Right cardiac atrium (tissue), 5 donors: ENCODE results near the gene ZNF516. TPM values are rescaled to one million over a fixed set of nuclear protein-coding genes. Genes with fewer than 3 reads are reported as not detected.

Source experiments
- ATAC-seq, 2 donors: fragments of 200-7000 bp; cut with Tn5 transposase; one replicate each; pipeline versions ENCODE4 v1.8.0 to v1.9.1; 2020; ENCODE audit warnings: moderate library complexity in 2 of 2, mild to moderate bottlenecking in 1 of 2
- DNase-seq, 3 donors: peaks; one replicate each; pipeline ENCODE4 v3.0.0-alpha.2; 2020
- H3K27ac ChIP-seq: one replicate; pipeline ENCODE4 v1.5.1; 2013; ENCODE audit warnings: mild to moderate bottlenecking, low read length, control low read depth, moderate library complexity
- H3K27me3 ChIP-seq: one replicate; pipeline ENCODE4 v1.6.1; 2013; ENCODE audit not compliant: control insufficient read depth, insufficient read depth
- H3K4me1 ChIP-seq: one replicate; pipeline ENCODE4 v1.6.1; 2013; ENCODE audit warnings: low read length; ENCODE audit not compliant: control insufficient read depth, insufficient read depth
- H3K4me3 ChIP-seq: one replicate; pipeline ENCODE4 v1.5.1; 2013; ENCODE audit warnings: low read length, control low read depth
- H3K9me3 ChIP-seq: one replicate; pipeline ENCODE4 v1.6.1; 2013; ENCODE audit warnings: low read length; ENCODE audit not compliant: control insufficient read depth
- WGBS: extraction: QIAGEN DNeasy Blood & Tissue Kit; methylation state at CpG from one replicate; pipeline ENCODE4 v1.1.7; 2013; 5-methylcytosine and 5-hydroxymethylcytosine counted together
- intact Hi-C, 4 donors: fragments of 100-400 bp; cut with DNase I; formaldehyde crosslinking; loops; one replicate each; pipeline versions ENCODE4 v1.11.0 to v1.14.0; 2022 to 2023
- polyA plus RNA-seq: library from polyadenylated mRNA; stranded (reverse); fragments of 200-250 nt; gene quantifications from one replicate; pipeline ENCODE4 v1.2.3, GENCODE V29; 2013
- total RNA-seq, 4 donors: library from RNA; stranded (reverse); fragmentation: NEBNext Ultra II Directional; extraction: Animal tissue kit (Norgen Biotek cat#: 25700); gene quantifications; one replicate each; pipeline ENCODE4 v1.2.1, GENCODE V29; 2021
- donor health status: healthy with polysubstance abuse.
- donor health status: DM: no; HTN: yes; CAD: no.
- donor health status: DM: no; HTN: no; CAD: no.
- donor health status: DM: no; HTN: yes; CAD: no; lungs with severe emphysema.
- donor health status: DM: yes; HTN: yes; CAD: no.

ZNF516 gene
- total and polyA plus RNA-seq, 5 donors, result 4.8 to 16.2 (median 11.2) TPM

GRCh38 chr18:76356666-76357065 is 138.4 kb downstream of the ZNF516 start:
- no peaks in the 10 kb centered on the region for H3K27me3 ChIP-seq
- no peak overlapping the region for H3K27ac ChIP-seq
- ATAC-seq, result no peak
- H3K4me3 ChIP-seq, result no peak overlapping the region
- DNase-seq, result no peak
- intact Hi-C loops, result no loop called here
- no peaks in the 10 kb centered on the region for H3K4me1 ChIP-seq
- WGBS, result 95% methylated on average over 10 of the region's 10 CpGs
- H3K9me3 ChIP-seq, result no peaks in the 10 kb centered on the region

GRCh38 chr18:76354348-76354747 is 140.7 kb downstream of the ZNF516 start:
- H3K4me3 ChIP-seq, result no peak overlapping the region
- ATAC-seq (no peak), DNase-seq (no peak)
- H3K27ac ChIP-seq, result no peak overlapping the region
- H3K27me3 ChIP-seq, result no peaks in the 10 kb centered on the region
- 11% methylated on average over 1 of the region's 1 CpG for WGBS
- intact Hi-C loops, result no loop called here
- H3K9me3 ChIP-seq, result no peaks in the 10 kb centered on the region
- no peaks in the 10 kb centered on the region for H3K4me1 ChIP-seq

GRCh38 chr18:76353500-76353899 is 141.5 kb downstream of the ZNF516 start:
- H3K27me3 ChIP-seq, result no peaks in the 10 kb centered on the region
- H3K4me3 ChIP-seq, result no peak overlapping the region
- no peak overlapping the region for H3K27ac ChIP-seq
- H3K4me1 ChIP-seq, result no peaks in the 10 kb centered on the region
- intact Hi-C loops, result no loop called here
- no peak for DNase-seq
- no peak for ATAC-seq
- no peaks in the 10 kb centered on the region for H3K9me3 ChIP-seq
- WGBS, result 80% methylated on average over 3 of the region's 3 CpGs

- no peak overlapping the region for H3K27ac ChIP-seq
- 95% methylated on average over 7 of the region's 7 CpGs for WGBS
- intact Hi-C loops, result no loop called here
- H3K4me1 ChIP-seq, result no peaks in the 10 kb centered on the region
- no peak for ATAC-seq
- no peak for DNase-seq
- H3K4me3 ChIP-seq, result no peak overlapping the region
- H3K27me3 ChIP-seq, result no peaks in the 10 kb centered on the region
- no peaks in the 10 kb centered on the region for H3K9me3 ChIP-seq
These were observed 142.0 kb downstream of the ZNF516 start for GRCh38 chr18:76353046-76353445.

- no peak overlapping the region for H3K27ac ChIP-seq
- DNase-seq (peak; percentile 52 to 85 (median 75)), ATAC-seq (peak; percentile 75 to 80)
- 55% methylated on average over 24 of the region's 24 CpGs for WGBS
- H3K4me1 ChIP-seq, result no peaks in the 10 kb centered on the region
- no peak overlapping the region for H3K4me3 ChIP-seq
- no peaks in the 10 kb centered on the region for H3K27me3 ChIP-seq
- intact Hi-C loops, result no loop called here
- no peaks in the 10 kb centered on the region for H3K9me3 ChIP-seq
These were observed 143.0 kb downstream of the ZNF516 start for GRCh38 chr18:76351961-76352581.

DNA sequence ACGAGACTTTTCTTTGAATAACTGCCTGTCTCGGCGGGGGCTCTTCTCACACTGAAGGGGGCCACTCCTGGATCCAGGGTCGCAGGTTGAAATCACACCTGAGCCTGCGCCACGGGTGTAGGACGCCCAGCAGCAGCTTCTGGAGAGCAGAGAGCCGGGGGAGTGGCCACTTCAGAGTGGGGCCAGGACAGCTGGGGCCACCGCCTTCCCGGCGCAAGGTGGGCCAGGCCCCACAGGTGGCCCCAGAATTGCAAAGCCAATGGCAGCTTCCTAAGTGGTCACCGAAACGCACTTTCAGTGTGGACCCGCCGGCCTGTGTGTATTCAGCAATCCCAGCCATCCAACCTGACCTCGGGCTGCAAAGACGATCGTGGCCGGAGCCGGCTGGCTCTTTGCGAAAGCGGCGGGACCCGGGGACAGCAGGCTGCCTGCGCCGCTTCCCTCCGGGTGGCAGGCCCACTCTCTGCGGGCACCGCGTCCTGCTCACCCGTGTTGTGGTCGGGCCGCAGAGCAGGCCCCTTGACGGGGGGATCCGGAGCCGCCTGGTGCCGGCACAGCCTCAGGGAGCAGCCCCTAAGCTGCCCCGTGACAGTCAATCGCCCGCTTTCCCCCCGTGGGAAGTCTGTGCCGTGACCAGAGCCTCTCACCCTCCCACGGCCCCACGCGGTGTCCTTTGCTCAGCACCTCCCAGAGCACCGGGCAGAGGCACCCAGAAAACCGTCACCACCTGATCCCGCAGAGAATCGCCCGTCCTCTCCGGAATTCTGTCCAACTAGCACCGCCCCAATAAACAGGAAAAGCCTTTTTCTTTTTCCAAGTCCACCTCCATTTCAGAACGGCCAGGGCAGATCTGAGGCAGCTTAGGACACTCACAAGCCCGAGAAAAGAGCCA is 144.7 kb downstream of the ZNF516 start:
- DNase-seq (no peak), ATAC-seq (no peak)
- Histone ChIP-seq H3K4me3 (no peak overlapping the region), H3K27ac (no peak overlapping the region), H3K4me1 (no peaks in the 10 kb centered on the region), H3K9me3 (no peaks in the 10 kb centered on the region), H3K27me3 (no peaks in the 10 kb centered on the region)
- intact Hi-C loops, result no loop called here
- WGBS, result 85% methylated on average over 54 of the region's 54 CpGs

GRCh38 chr18:76349067-76349715 is 145.9 kb downstream of the ZNF516 start:
- 34% methylated on average over 29 of the region's 29 CpGs for WGBS
- H3K4me1 ChIP-seq, result no peaks in the 10 kb centered on the region
- no peak overlapping the region for H3K27ac ChIP-seq
- H3K27me3 ChIP-seq, result no peaks in the 10 kb centered on the region
- ATAC-seq (peak in 1 of 2 donors; percentile 19), DNase-seq (peak in 2 of 3 donors; percentile 44 to 78)
- intact Hi-C loops, result no loop called here
- no peaks in the 10 kb centered on the region for H3K9me3 ChIP-seq
- no peak overlapping the region for H3K4me3 ChIP-seq

DNA sequence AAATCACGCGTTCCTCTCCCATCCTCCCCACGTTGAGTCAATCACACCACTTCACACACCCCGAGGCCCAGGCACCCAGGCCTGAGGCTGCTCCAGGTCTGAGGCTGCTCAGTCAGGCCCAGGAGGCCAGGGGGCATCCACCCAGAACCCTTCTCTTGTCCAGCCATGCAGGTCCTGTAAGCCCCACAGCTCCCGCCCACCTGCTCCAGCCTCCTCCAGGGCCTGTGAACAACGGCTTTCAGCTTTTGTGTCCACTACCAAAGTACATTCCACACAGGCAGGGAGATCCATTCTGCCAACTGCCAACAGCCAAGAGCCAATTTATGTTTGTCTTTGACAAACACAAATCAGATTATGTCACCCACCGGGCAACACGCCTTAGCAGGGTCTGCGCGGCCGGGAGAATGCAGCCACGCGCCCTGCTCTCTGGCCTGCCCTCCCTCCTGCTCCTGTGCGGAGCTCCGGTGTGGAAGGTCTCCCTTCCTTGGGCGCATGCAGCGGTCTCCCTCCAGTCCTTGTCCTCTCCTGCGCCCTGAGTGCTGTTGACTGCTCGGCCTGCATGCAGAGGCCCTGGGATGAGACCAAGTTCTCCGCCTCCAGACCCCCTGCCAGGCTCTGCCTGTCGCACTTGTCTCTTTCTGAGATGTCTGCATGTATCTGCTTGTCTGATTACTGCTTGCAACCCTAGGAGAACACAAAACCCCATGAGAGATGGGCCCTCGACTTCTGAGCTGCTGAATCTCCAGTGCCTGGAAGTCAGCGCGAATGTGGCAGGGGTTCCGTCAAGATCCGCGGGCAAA is 146.6 kb downstream of the ZNF516 start:
- DNase-seq (no peak), ATAC-seq (no peak)
- no peaks in the 10 kb centered on the region for H3K9me3 ChIP-seq
- intact Hi-C loops, result no loop called here
- H3K27me3 ChIP-seq, result no peaks in the 10 kb centered on the region
- H3K27ac ChIP-seq, result no peak overlapping the region
- no peak overlapping the region for H3K4me3 ChIP-seq
- WGBS, result 82% methylated on average over 27 of the region's 27 CpGs
- no peaks in the 10 kb centered on the region for H3K4me1 ChIP-seq

GRCh38 chr18:76347341-76347740 is 147.7 kb downstream of the ZNF516 start:
- DNase-seq (no peak), ATAC-seq (no peak)
- Histone ChIP-seq H3K27ac (no peak overlapping the region), H3K4me1 (no peaks in the 10 kb centered on the region), H3K27me3 (no peaks in the 10 kb centered on the region), H3K4me3 (no peak overlapping the region), H3K9me3 (no peaks in the 10 kb centered on the region)
- WGBS, result 93% methylated on average over 7 of the region's 7 CpGs
- intact Hi-C loops, result no loop called here

- intact Hi-C loops, result no loop called here
- no peaks in the 10 kb centered on the region for H3K9me3 ChIP-seq
- no peak overlapping the region for H3K27ac ChIP-seq
- H3K4me3 ChIP-seq, result no peak overlapping the region
- no peaks in the 10 kb centered on the region for H3K4me1 ChIP-seq
- ATAC-seq, result no peak
- no peak for DNase-seq
- H3K27me3 ChIP-seq, result no peaks in the 10 kb centered on the region
- 90% methylated on average over 29 of the region's 29 CpGs for WGBS
These were observed 148.4 kb downstream of the ZNF516 start for GRCh38 chr18:76346490-76347130.
